ENCODE measurements around the gene TFF3. TPM values are rescaled to one million over a fixed set of nuclear protein-coding genes. Genes with fewer than 3 reads are reported as not detected.

TFF3 gene
- total RNA-seq, 4 donors from 2014 or later, result 3.6 to 16.8 (median 8.7) TPM

DNA sequence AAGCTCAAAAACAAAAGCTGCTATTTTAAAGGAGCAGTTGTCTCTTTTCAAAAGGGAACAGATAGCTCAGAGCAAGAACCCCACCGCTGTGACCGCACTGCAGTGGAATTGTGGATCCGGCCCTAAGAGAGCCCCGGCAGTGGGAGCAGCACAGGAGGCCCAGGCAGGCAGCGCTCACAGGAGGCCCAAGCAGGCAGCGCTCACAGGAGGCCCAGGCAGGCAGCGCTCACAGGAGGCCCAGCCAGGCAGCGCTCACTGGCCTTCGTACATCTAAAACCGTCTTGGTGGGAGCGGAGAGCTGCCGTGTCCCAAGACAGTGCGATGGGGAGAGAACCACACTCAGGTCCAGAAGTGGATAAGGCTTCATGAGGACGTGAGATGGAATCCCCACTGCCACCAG is 4.0 kb downstream of the TFF3 start:
- no peak for TF ChIP-seq CTCF (IDR thresholded peaks at IDR 0.05)
- TF ChIP-seq POLR2A (IDR thresholded peaks at IDR 0.05), result no peak
- WGBS, 2 donors, result 91 to 95% methylated on average over 14 of the region's 14 CpGs
- intact Hi-C loops (cut with DNase I; ENCODE audit: low total_unique reads), result loop anchor here (10.0 kb wide), 1 partner anchor 134 kb away; no protein-coding TSS in a partner anchor

GRCh38 chr21:42310411-42311001 is 4.7 kb downstream of the TFF3 start:
- 50 to 63% methylated on average over 10 to 12 of the region's 12 CpGs for WGBS, 2 donors
- DNase-seq (ENCODE audit: low spot score in 2 of 2), result peak in 1 of 2 donors; percentile 87
- H3K4me3 ChIP-seq (ENCODE audit: low read depth, poor library complexity, severe bottlenecking), result no peak overlapping the region
- no peak for TF ChIP-seq POLR2A (IDR thresholded peaks at IDR 0.05)
- TF ChIP-seq CTCF (IDR thresholded peaks at IDR 0.05), result no peak
- intact Hi-C loops (cut with DNase I; ENCODE audit: low total_unique reads), result loop anchor here (10.0 kb wide), 1 partner anchor 134 kb away; no protein-coding TSS in a partner anchor

More for the DNA sequence above, 4.0 kb downstream of the TFF3 start:
- no peak overlapping the region for H3K4me3 ChIP-seq (ENCODE audit: low read depth, poor library complexity, severe bottlenecking)
- DNase-seq (ENCODE audit: low spot score in 2 of 2), result peak in 1 of 2 donors; percentile 78

GRCh38 chr21:42309753-42310213 is 5.4 kb downstream of the TFF3 start:
- intact Hi-C loops (cut with DNase I; ENCODE audit: low total_unique reads), result loop anchor here (10.0 kb wide), 1 partner anchor 135 kb away; no protein-coding TSS in a partner anchor
- no peak for TF ChIP-seq CTCF (IDR thresholded peaks at IDR 0.05)
- no peak for TF ChIP-seq POLR2A (IDR thresholded peaks at IDR 0.05)
- H3K4me3 ChIP-seq (ENCODE audit: low read depth, poor library complexity, severe bottlenecking), result no peak overlapping the region
- 12 to 14% methylated on average over 22 of the region's 22 CpGs for WGBS, 2 donors
- DNase-seq (ENCODE audit: low spot score in 2 of 2), result peak in 1 of 2 donors; percentile 93

DNA sequence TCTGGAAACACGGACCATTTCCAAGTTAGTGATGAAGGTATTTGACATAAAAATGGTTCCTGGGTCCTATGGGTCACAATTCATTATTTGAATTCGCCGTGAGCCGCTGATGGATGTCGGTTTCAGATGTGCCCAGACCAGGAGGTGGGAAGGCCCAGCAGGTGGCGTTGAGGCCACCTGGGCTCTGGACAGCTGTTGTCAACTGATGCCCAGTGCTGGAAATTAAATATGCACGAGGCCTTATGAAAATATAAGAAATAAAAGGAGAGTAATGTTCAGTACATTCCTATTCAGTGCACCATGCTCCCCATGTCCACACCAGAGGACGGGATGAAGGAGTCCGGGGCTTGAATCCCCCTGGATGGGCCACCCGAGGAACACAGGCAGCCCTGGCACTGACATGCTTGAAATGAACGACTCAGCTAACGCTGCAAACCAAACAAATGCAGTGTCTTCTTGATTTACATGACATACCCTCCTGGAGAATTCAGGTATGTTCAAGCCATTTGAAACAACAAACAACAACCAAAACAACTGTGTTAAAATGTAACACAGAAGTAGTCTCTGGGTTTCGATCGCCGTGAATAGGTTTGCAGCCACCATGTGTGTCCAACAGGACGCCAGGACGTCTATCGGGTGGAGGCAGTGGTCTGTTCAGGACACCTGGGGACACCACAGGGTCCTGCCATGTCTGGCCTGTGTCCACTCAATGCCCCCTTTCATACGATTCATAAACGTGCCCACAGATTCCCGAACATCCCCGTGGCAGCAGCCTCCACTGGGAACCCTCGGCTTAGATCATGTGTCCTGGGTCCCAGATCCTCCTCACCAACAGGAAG is 6.1 kb downstream of the TFF3 start:
- DNase-seq (ENCODE audit: low spot score in 2 of 2), result peak in 1 of 2 donors; percentile 60
- TF ChIP-seq POLR2A (IDR thresholded peaks at IDR 0.05) (no peak), CTCF (IDR thresholded peaks at IDR 0.05) (no peak)
- WGBS, 2 donors, result 59 to 60% methylated on average over 22 to 23 of the region's 23 CpGs
- H3K4me3 ChIP-seq (ENCODE audit: low read depth, poor library complexity, severe bottlenecking), result no peak overlapping the region
- intact Hi-C loops (cut with DNase I; ENCODE audit: low total_unique reads), result no loop called here

- peak in 1 of 2 donors; percentile 84 for DNase-seq (ENCODE audit: low spot score in 2 of 2)
- 78 to 84% methylated on average over 17 of the region's 17 CpGs for WGBS, 2 donors
- no peak overlapping the region for H3K4me3 ChIP-seq (ENCODE audit: low read depth, poor library complexity, severe bottlenecking)
- TF ChIP-seq POLR2A (IDR thresholded peaks at IDR 0.05) (no peak), CTCF (IDR thresholded peaks at IDR 0.05) (no peak)
- intact Hi-C loops (cut with DNase I; ENCODE audit: low total_unique reads), result no loop called here
These were observed 6.9 kb downstream of the TFF3 start for GRCh38 chr21:42308161-42308913.

Data from lower leg skin (tissue), 4 donors.